GM08714 (cell line): ENCODE data around the gene NIPAL4.

Experiments used
- H3K4me3 ChIP-seq: fragments of 200-500 bp; sonication (Bioruptor generic); 2 replicates; pipeline ENCODE4 v1.5.1; 2014; ENCODE audit warnings: mild to moderate bottlenecking, low read length, inconsistent platforms
- ZNF274 ChIP-seq: IDR thresholded peaks from 2 replicates; pipeline ENCODE4 v1.6.1; 2012; ENCODE audit warnings: mild to moderate bottlenecking, low read depth, low read length

NIPAL4 gene

GRCh38 chr5:157509587-157509986 lies 49.6 kb downstream of the NIPAL4 start:
- no peak for TF ChIP-seq ZNF274
- H3K4me3 ChIP-seq = no peak overlapping the region

GRCh38 chr5:157510682-157511081 lies 50.7 kb downstream of the NIPAL4 start:
- TF ChIP-seq ZNF274 = no peak
- no peak overlapping the region for H3K4me3 ChIP-seq

GRCh38 chr5:157511651-157512644 lies 51.9 kb downstream of the NIPAL4 start:
- TF ChIP-seq ZNF274 = no peak
- no peak overlapping the region for H3K4me3 ChIP-seq

DNA sequence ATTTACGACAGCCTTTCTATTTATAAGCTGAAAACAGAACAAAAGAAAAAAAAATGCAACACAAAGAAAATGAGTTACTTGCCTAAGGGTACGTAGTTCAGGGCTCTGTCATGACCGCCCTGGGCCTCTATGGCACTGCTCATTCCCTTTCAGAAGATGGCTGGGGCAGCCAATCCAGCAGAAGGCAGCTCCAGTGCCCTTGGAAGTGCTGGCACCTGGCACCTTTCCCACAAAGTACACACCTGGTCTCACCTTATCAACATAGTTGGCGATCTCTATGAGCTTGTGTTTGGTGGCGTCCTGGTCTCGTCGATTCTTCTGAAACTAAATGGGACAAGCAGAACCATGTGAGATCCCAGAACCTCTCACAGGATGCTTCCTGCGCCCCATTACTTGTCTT lies 53.2 kb downstream of the NIPAL4 start:
- no peak overlapping the region for H3K4me3 ChIP-seq
- TF ChIP-seq ZNF274 = no peak

- no peak for TF ChIP-seq ZNF274
Observed at GRCh38 chr5:157514974-157515373, 55.0 kb downstream of the NIPAL4 start.

GRCh38 chr5:157516006-157516405 lies 56.0 kb downstream of the NIPAL4 start:
- TF ChIP-seq ZNF274 = no peak
- no peak overlapping the region for H3K4me3 ChIP-seq

More at GRCh38 chr5:157514974-157515373, 55.0 kb downstream of the NIPAL4 start:
- no peak overlapping the region for H3K4me3 ChIP-seq

DNA sequence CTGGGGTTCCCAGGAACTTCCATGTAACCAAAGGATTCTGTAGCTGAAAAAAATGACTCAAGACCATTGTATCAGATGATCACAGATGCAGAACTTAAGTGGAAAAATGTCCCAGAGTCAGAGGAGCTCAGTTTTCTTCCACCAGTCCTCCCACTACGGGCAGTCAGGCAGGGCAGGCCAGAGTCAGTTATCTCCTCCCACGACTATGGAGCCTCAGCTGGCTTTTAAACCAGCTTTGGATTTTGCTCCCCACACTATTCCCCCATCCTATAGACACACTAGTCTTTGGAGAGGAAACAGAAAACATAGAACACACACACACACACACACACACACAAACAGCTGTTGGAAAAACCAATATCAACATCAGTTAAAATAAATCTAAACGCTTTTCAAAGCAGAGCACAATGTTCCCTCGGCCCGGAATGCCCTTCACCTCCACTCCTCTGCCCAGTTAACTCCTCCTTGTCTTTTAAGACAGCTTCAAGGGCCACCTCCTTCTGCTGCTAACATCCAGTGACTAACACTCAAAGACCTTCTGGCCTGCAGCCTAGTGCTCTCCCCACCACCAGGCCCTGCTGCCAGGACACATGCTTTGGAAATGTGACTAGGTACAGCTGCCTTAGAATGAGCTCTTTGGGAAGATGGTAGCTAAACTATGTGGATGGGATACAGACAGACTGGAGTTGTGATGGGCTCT lies 56.8 kb downstream of the NIPAL4 start:
- no peak for TF ChIP-seq ZNF274
- H3K4me3 ChIP-seq = no peak overlapping the region

GRCh38 chr5:157518963-157519362 lies 59.0 kb downstream of the NIPAL4 start:
- no peak for TF ChIP-seq ZNF274
- H3K4me3 ChIP-seq = no peak overlapping the region

- H3K4me3 ChIP-seq = no peak overlapping the region; the same call in 1 of the 2 replicates
- TF ChIP-seq ZNF274 = no peak
Observed at GRCh38 chr5:157519579-157520253, 59.7 kb downstream of the NIPAL4 start.

DNA sequence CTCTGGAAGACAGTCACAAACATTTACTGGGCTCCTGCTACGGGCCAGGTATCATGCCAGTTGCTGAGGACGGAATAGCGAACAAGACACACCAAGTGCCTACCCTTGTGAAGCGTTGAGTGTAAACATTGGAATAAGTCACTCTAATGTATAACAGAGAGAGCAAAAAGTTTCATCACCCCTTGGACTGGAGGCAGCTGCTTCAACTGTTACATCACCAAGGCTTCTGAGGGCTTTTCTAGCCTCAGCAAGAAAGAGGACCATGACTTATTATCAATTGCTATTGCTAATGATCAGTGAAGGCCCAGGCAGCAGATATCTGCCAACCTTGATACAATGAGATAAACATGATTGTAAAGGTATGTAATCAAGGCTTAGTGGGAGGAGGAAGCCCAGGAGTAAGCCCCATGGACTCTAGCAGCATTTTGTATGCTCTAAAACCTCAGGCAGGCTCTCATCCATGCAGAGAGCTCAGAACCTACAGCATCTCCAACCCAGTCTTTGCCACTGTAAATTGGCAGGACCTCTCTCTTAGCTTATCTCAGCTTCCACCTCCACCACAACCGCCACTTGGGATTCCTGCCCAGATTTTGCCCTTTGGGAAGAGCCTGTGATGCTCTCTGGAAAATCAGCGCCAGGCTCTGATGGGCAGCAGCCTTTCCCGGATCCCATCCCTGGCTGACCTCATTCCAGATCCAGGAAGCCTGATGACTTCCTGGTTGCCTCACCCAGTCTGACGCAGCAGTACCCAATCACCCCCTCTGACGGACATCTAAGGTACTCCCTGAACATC lies 61.1 kb downstream of the NIPAL4 start:
- no peak overlapping the region for H3K4me3 ChIP-seq
- TF ChIP-seq ZNF274 = no peak

DNA sequence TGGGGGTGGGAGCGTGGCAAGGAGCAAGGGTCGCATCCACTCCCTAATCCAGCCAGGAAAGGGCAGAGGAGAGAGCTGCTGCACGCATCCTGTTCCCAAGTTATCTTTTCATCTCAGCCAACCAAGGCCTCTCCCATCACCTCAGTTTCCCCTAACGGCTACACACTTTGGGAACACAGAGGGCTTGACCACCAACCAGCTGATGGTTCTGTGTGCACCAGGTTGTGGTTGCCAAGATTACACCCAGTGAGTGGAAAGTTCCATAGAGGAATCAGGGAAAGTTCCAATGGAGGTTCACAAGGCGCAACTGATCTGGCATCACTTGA lies 61.7 kb downstream of the NIPAL4 start:
- no peak overlapping the region for H3K4me3 ChIP-seq
- no peak for TF ChIP-seq ZNF274

DNA sequence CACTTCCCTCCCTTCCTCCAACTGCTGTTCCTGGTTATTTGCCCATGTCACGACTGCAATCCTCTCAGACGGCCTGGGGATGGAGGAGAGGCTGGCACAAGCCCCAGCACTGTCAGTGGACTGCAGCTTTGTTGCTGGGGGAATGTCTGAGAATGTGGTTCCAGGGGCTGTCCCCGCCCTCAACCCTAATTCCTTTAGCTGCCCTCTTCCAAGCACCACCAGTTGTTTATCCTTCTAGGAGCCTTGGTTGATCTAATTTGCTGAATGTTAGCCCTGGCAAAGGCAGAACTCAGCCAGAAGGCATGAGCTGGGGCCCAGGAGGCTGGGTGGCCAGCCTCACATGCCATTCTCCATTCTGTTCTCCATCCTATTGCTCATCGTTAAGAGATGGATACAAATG lies 64.0 kb downstream of the NIPAL4 start:
- no peak for TF ChIP-seq ZNF274
- H3K4me3 ChIP-seq = no peak overlapping the region
